GM12875 (cell line): ENCODE data around the gene OPRM1.

Source experiments
- H3K4me3 ChIP-seq: one replicate; pipeline ENCODE4 v1.5.1; 2011; ENCODE audit warnings: low read depth, low read length, control low read depth
- CTCF ChIP-seq: IDR thresholded peaks from 2 replicates; pipeline ENCODE4 v1.5.1; 2011; ENCODE audit warnings: low read depth, mild to moderate bottlenecking, control low read depth, inconsistent platforms, low read length, moderate library complexity, borderline replicate concordance; ENCODE audit not compliant: insufficient read depth

Gene OPRM1

GRCh38 chr6:154243793-154244750 lies 205.0 kb downstream of the OPRM1 start:
- TF ChIP-seq CTCF, result no peak
- H3K4me3 ChIP-seq, result no peak overlapping the region

DNA sequence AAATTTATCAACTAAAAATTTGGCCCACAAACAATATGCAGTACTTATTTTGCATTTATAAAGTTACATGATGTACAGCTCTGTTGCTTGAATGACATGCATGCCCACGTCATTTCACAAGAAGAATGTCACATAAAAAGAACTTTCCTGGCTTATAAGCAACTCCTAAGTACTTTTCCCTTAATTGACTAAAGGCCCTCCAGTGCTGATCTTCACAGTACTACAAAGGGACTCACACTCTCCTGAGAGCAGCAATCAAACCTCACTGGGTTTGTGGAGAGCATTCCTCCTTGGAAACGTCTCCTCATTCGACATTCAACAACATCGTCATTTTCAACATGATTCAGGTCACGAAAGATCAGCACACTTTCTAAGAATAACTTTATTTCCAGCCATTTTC lies 206.5 kb downstream of the OPRM1 start:
- no peak overlapping the region for H3K4me3 ChIP-seq
- TF ChIP-seq CTCF, result no peak

DNA sequence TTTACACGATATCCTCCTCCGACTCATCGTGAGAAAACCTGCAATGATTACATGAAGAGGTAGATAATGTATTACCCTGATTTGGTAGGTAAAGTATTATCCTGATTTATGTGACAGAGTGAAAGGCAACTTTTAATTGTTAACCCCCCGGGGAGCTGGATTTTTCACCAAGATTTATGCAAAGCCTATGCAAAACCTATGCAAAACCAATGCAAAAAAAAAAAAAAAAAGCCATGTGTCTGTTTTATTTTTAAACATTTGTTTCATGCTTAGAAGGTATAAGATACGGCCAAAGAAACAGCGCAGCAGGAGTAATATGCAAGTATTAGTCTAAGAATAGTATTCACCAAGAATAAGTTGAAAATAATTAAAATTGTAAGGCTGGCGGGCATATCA lies 207.7 kb downstream of the OPRM1 start:
- TF ChIP-seq CTCF, result no peak
- H3K4me3 ChIP-seq, result no peak overlapping the region

GRCh38 chr6:154247119-154247861 lies 208.2 kb downstream of the OPRM1 start:
- H3K4me3 ChIP-seq, result no peak overlapping the region

GRCh38 chr6:154249499-154250298 lies 210.7 kb downstream of the OPRM1 start:
- no peak overlapping the region for H3K4me3 ChIP-seq
- no peak for TF ChIP-seq CTCF

More at GRCh38 chr6:154247119-154247861, 208.2 kb downstream of the OPRM1 start:
- TF ChIP-seq CTCF, result no peak

DNA sequence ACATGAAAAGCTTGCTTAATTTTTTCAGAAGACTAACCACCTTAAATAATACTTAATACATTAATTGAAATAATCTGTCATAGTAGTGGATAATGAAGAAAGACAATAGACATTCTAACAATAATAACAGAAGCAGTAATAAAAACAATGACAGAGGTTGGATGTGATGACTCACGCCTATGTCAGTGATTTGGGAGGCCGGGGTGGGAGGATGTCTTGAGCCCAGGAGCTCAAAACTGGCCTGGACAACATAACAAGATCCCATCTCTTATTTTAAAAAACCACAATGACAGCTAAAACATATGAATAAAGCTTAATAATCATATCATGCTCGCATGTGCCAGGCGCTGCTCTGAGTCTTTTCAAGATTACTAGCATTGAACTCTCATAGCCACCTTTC lies 212.1 kb downstream of the OPRM1 start:
- H3K4me3 ChIP-seq, result no peak overlapping the region
- no peak for TF ChIP-seq CTCF
